ENCODE results near the gene IGF2. TPM values are rescaled to one million over a fixed set of nuclear protein-coding genes. Genes with fewer than 3 reads are reported as not detected.

IGF2 gene
- total RNA-seq, 4 donors from 2014 or later = 3.2 to 9.7 (median 5.6) TPM

GRCh38 chr11:2174361-2174760 is 35.2 kb upstream of the IGF2 start:
- 85% methylated on average over 9 of the region's 11 CpGs for WGBS
- TF ChIP-seq CTCF (IDR thresholded peaks at IDR 0.05) (no peak), EP300 (IDR thresholded peaks at IDR 0.05) (no peak), POLR2A (IDR thresholded peaks at IDR 0.05) (no peak), POLR2AphosphoS5 (IDR thresholded peaks at IDR 0.05) (no peak)
- peaks cover 44% of the 10 kb centered on the region for H3K27me3 ChIP-seq
- H3K4me1 ChIP-seq = peaks cover 32% of the 10 kb centered on the region
- no peaks in the 10 kb centered on the region for H3K9me3 ChIP-seq
- H3K27ac ChIP-seq = no peak overlapping the region
- no peak overlapping the region for H3K4me3 ChIP-seq
- DNase-seq (ENCODE audit: low spot score in 2 of 2) = no peak
- H3K36me3 ChIP-seq = no peaks in the 10 kb centered on the region

- TF ChIP-seq CTCF (IDR thresholded peaks at IDR 0.05) (no peak), EP300 (IDR thresholded peaks at IDR 0.05) (no peak)
- Histone ChIP-seq H3K36me3 (no peaks in the 10 kb centered on the region), H3K4me3 (no peak overlapping the region), H3K9me3 (no peaks in the 10 kb centered on the region), H3K27me3 (peaks cover 47% of the 10 kb centered on the region), H3K27ac (no peak overlapping the region), H3K4me1 (peaks cover 28% of the 10 kb centered on the region)
- no peak for DNase-seq (ENCODE audit: low spot score in 2 of 2)
- WGBS = 67% methylated on average over 2 of the region's 11 CpGs
Measured at GRCh38 chr11:2173761-2174160, 34.6 kb upstream of the IGF2 start.

GRCh38 chr11:2173150-2173693 is 34.0 kb upstream of the IGF2 start:
- H3K27me3 ChIP-seq = peaks cover 53% of the 10 kb centered on the region
- no peak overlapping the region for H3K4me3 ChIP-seq
- H3K9me3 ChIP-seq = no peaks in the 10 kb centered on the region
- H3K36me3 ChIP-seq = no peaks in the 10 kb centered on the region
- no peak for DNase-seq (ENCODE audit: low spot score in 2 of 2)
- WGBS = 88% methylated on average over 14 of the region's 16 CpGs
- TF ChIP-seq POLR2AphosphoS5 (IDR thresholded peaks at IDR 0.05) (no peak), EP300 (IDR thresholded peaks at IDR 0.05) (no peak), POLR2A (IDR thresholded peaks at IDR 0.05) (no peak), CTCF (IDR thresholded peaks at IDR 0.05) (no peak)
- peaks cover 23% of the 10 kb centered on the region for H3K4me1 ChIP-seq
- H3K27ac ChIP-seq = no peak overlapping the region

GRCh38 chr11:2172676-2173075 is 33.5 kb upstream of the IGF2 start:
- Histone ChIP-seq H3K4me1 (peaks cover 19% of the 10 kb centered on the region), H3K27ac (no peak overlapping the region), H3K9me3 (no peaks in the 10 kb centered on the region), H3K4me3 (no peak overlapping the region), H3K27me3 (peaks cover 58% of the 10 kb centered on the region), H3K36me3 (no peaks in the 10 kb centered on the region)
- WGBS = 89% methylated on average over 12 of the region's 12 CpGs
- DNase-seq (ENCODE audit: low spot score in 2 of 2) = no peak
- TF ChIP-seq EP300 (IDR thresholded peaks at IDR 0.05) (no peak), CTCF (IDR thresholded peaks at IDR 0.05) (no peak), POLR2AphosphoS5 (IDR thresholded peaks at IDR 0.05) (no peak), POLR2A (IDR thresholded peaks at IDR 0.05) (no peak)

- WGBS = no CpG with 5 or more reads among the region's 17 CpGs
- Histone ChIP-seq H3K9me3 (no peaks in the 10 kb centered on the region), H3K4me1 (peaks cover 11% of the 10 kb centered on the region), H3K27ac (no peak within 1 kb of the TSS), H3K4me3 (no peak within 1 kb of the TSS), H3K36me3 (no peaks in the 10 kb centered on the region), H3K27me3 (peaks cover 58% of the 10 kb centered on the region)
- no peak for TF ChIP-seq CTCF (IDR thresholded peaks at IDR 0.05)
- TF ChIP-seq POLR2AphosphoS5 (IDR thresholded peaks at IDR 0.05) = no peak
- DNase-seq (ENCODE audit: low spot score in 2 of 2) = no peak
Measured at GRCh38 chr11:2171591-2172003, 32.4 kb upstream of the IGF2 start, which contains the start of gene TH. Gene TH, minus strand, starts transcription at chr11:2171815. Its CDS starts 29 bp downstream, at chr11:2171786.
